Mesenchymal stem cell (in vitro differentiated cells and primary cell): Measurements from ENCODE around the gene RHOF.

Source experiments
- DNase-seq: peaks from one replicate; pipeline ENCODE4 v3.0.0-alpha.2; 2013
- H2AFZ ChIP-seq: one replicate; pipeline ENCODE4 v1.6.1; 2013; ENCODE audit warnings: low read depth, mild to moderate bottlenecking, control low read depth, inconsistent platforms, low read length, moderate library complexity
- H2AK5ac ChIP-seq: 2 replicates; pipeline ENCODE4 v1.6.1; 2013; ENCODE audit warnings: low read length, moderate library complexity, mild to moderate bottlenecking, inconsistent platforms; ENCODE audit not compliant: severe bottlenecking
- H2BK120ac ChIP-seq: one replicate; pipeline ENCODE4 v1.6.1; 2013; ENCODE audit warnings: low read depth, mild to moderate bottlenecking, inconsistent platforms, low read length, moderate library complexity
- H2BK12ac ChIP-seq, 2 experiments: one replicate each; pipeline ENCODE4 v1.6.1; 2013; ENCODE audit warnings: inconsistent platforms in 2 of 2, low read length in 2 of 2, mild to moderate bottlenecking in 2 of 2, moderate library complexity in 2 of 2, control low read depth in 1 of 2
- H2BK15ac ChIP-seq: one replicate; pipeline ENCODE4 v1.6.1; 2013; ENCODE audit warnings: mild to moderate bottlenecking, low read depth, inconsistent platforms; ENCODE audit not compliant: poor library complexity, severe bottlenecking
- H2BK5ac ChIP-seq: 2 replicates; pipeline ENCODE4 v1.6.1; 2013; ENCODE audit warnings: low read depth, mild to moderate bottlenecking, low read length, control low read depth, inconsistent platforms; ENCODE audit not compliant: poor library complexity, severe bottlenecking
- H3K14ac ChIP-seq, 2 experiments: one replicate each; pipeline ENCODE4 v1.6.1; 2013; ENCODE audit warnings: inconsistent platforms in 2 of 2, low read length in 2 of 2, control low read depth in 1 of 2, mild to moderate bottlenecking in 1 of 2, moderate library complexity in 1 of 2
- H3K18ac ChIP-seq, 2 experiments: one replicate each; pipeline ENCODE4 v1.6.1; 2013; ENCODE audit warnings: inconsistent platforms in 2 of 2, low read length in 2 of 2, control low read depth in 1 of 2, low read depth in 1 of 2, mild to moderate bottlenecking in 1 of 2
- H3K23ac ChIP-seq, 2 experiments: one replicate each; pipeline ENCODE4 v1.6.1; 2013; ENCODE audit warnings: inconsistent platforms in 2 of 2, low read length in 2 of 2, mild to moderate bottlenecking in 2 of 2, moderate library complexity in 2 of 2, control low read depth in 1 of 2
- H3K27ac ChIP-seq: 2 replicates; pipeline ENCODE4 v1.5.1; 2013; ENCODE audit warnings: mild to moderate bottlenecking, moderate library complexity, low read length, control low read depth, inconsistent platforms; ENCODE audit not compliant: poor library complexity, severe bottlenecking
- H3K27me3 ChIP-seq, 2 experiments: 2 replicates each; pipeline versions ENCODE4 v1.6.1 to v1.7.0; 2013; ENCODE audit warnings: low read length in 2 of 2, mild to moderate bottlenecking in 2 of 2, moderate library complexity in 2 of 2, control low read depth in 1 of 2, inconsistent platforms in 1 of 2; ENCODE audit not compliant: control insufficient read depth in 1 of 2, insufficient read depth in 1 of 2
- H3K36me3 ChIP-seq, 2 experiments: 2 replicates each; pipeline versions ENCODE4 v1.6.1 to v1.7.0; 2013; ENCODE audit warnings: low read length in 2 of 2, control low read depth in 1 of 2, inconsistent platforms in 1 of 2, low read depth in 1 of 2, mild to moderate bottlenecking in 1 of 2; ENCODE audit not compliant: insufficient read depth in 2 of 2, control insufficient read depth in 1 of 2
- H3K4ac ChIP-seq, 2 experiments: one replicate each; pipeline ENCODE4 v1.6.1; 2013; ENCODE audit warnings: inconsistent platforms in 2 of 2, low read length in 2 of 2, mild to moderate bottlenecking in 2 of 2, moderate library complexity in 2 of 2, control low read depth in 1 of 2, low read depth in 1 of 2
- H3K4me1 ChIP-seq: 2 replicates; pipeline ENCODE4 v1.6.1; 2013; ENCODE audit warnings: low read depth, low read length, control low read depth; ENCODE audit not compliant: control insufficient read depth, insufficient read depth
- H3K4me2 ChIP-seq: 2 replicates; pipeline ENCODE4 v1.6.1; 2013; ENCODE audit warnings: low read length, mild to moderate bottlenecking, inconsistent platforms; ENCODE audit not compliant: poor library complexity, severe bottlenecking
- H3K4me3 ChIP-seq, 2 experiments: 2 replicates each; pipeline versions ENCODE4 v1.5.1 to v1.7.0; 2013; ENCODE audit warnings: low read length in 2 of 2, mild to moderate bottlenecking in 2 of 2, control low read depth in 1 of 2, low read depth in 1 of 2; ENCODE audit not compliant: insufficient read depth in 1 of 2
- H3K79me1 ChIP-seq: replicated peaks from 2 replicates; pipeline ENCODE4 v1.6.1; 2013; ENCODE audit warnings: mild to moderate bottlenecking, control low read depth, low read length, inconsistent platforms; ENCODE audit not compliant: poor library complexity, severe bottlenecking
- H3K9ac ChIP-seq: 2 replicates; pipeline ENCODE4 v1.7.0; 2013; ENCODE audit warnings: mild to moderate bottlenecking, low read length, moderate library complexity
- H3K9me3 ChIP-seq: 2 replicates; pipeline ENCODE4 v1.7.0; 2013; ENCODE audit warnings: mild to moderate bottlenecking, low read length; ENCODE audit not compliant: control insufficient read depth
- H4K8ac ChIP-seq: one replicate; pipeline ENCODE4 v1.6.1; 2013; ENCODE audit warnings: inconsistent platforms, mild to moderate bottlenecking, low read length, moderate library complexity
- H4K91ac ChIP-seq: one replicate; pipeline ENCODE4 v1.6.1; 2013; ENCODE audit warnings: mild to moderate bottlenecking, low read length, inconsistent platforms
- WGBS: methylation state at CpG from one replicate; pipeline ENCODE4 v1.1.7; 2013; ENCODE audit warnings: mixed read lengths; 5-methylcytosine and 5-hydroxymethylcytosine counted together

Gene RHOF

DNA sequence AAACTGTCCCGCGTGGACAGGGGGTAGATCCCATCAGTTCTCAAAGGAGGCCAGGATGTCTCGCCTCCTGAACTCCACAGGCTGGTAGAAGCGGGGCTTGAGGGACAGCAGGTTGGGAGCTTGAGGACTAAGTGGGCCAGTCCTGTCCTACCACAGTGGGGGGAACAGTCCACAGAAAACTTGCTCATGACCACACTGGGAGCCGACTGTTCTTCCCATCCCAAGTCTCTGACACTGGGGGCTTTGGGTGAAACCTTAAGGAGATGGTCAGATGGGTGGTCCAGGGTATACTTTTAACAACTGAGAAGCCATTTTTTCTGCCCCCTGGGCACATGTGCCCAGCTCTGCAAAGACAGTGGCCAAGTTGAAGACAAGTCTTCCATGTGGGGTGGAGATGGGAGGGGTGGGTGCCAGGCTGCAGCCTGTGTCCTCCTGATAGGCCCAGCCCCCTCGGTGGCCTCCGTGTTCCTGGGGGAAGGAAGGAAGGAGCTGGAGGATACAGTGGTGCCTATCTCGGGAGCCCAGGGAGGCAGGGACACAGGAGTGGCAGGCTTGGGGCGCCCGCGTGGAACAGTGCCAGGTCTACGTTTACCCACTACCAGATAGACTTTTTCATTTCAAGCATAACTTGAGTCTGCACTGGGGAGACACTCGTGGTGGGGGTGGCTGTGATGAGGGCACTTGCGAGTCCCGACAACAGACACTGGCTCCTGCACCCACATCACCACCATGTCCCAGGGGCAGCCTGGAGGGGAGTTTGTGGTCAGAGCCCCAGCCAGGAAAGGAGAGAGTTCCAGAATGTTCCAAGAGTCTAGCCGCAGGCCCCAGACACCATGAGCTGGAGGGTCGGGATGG, 14.7 kb downstream of the RHOF start:
- no peak overlapping the region for H2BK5ac ChIP-seq
- no peak overlapping the region for H3K14ac ChIP-seq
- H2AFZ ChIP-seq, result no peak overlapping the region
- peaks cover 11% of the 10 kb centered on the region for H3K79me1 ChIP-seq
- no peak overlapping the region for H3K4me3 ChIP-seq
- H2AK5ac ChIP-seq, result no peak overlapping the region
- peaks cover 3 to 44% of the 10 kb centered on the region in 2 experiments for H3K36me3 ChIP-seq
- no peak overlapping the region for H4K8ac ChIP-seq
- 95% methylated on average over 10 of the region's 17 CpGs for WGBS
- no peak overlapping the region for H3K23ac ChIP-seq
- peaks cover 43% of the 10 kb centered on the region for H3K4me1 ChIP-seq
- H2BK120ac ChIP-seq, result no peak overlapping the region
- H3K4ac ChIP-seq, result no peak overlapping the region
- no peaks in the 10 kb centered on the region for H3K27me3 ChIP-seq
- DNase-seq, result no peak
- no peak overlapping the region for H2BK12ac ChIP-seq
- H3K4me2 ChIP-seq, result no peak overlapping the region
- H3K27ac ChIP-seq, result no peak overlapping the region
- no peak overlapping the region for H3K9ac ChIP-seq
- H3K18ac ChIP-seq, result no peak overlapping the region
- no peak overlapping the region for H4K91ac ChIP-seq
- H3K9me3 ChIP-seq, result no peaks in the 10 kb centered on the region
- H2BK15ac ChIP-seq, result no peak overlapping the region

DNA sequence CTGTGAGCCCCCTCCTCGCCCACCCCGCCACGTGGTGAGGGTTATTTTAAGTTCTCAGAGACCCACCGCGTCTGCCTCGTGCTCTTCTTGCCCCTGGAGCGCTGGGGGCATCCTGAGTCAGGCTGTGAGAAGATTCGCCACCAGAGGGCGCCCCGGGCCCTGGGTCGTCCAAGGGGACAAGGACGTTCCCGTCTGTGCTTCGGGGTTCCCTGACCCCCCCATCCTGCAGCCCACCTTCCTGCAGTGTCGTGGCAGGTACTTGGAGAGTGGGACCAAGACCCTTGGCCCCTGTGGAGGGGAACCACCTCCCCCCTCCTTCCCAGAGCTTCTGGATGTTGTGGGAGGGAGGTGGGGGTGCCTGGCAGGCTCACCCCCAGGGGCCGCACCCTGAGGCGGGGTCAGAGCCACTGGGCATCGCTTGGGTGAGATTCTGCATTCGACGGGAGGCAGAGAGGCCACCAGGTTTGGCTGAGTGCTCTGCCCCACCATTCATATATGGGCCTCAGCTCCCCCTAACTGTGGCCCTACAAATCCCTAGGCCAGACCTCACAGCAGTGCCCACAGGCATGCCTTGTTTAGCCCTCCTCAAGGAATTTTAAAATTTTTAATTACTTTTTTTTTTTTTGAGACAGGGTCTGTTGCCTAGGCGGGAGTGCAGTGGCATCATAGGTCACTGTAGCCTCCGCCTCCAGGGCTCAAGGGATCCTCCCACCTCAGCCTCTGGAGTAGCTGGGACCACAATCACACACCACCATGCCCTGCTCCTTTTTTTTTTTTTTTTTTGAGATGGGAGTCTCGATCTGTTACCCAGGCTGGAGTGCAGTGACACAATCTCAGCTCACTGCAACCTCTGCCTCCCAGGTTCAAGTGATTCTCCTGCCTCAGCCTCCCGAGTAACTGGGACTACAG, 17.0 kb downstream of the RHOF start:
- Histone ChIP-seq H3K27ac (no peak overlapping the region), H3K23ac (no peak overlapping the region), H3K4me3 (no peak overlapping the region), H3K27me3 (no peaks in the 10 kb centered on the region), H2AK5ac (peak overlapping the region; percentile 24), H3K79me1 (peaks cover 8% of the 10 kb centered on the region), H3K9me3 (no peaks in the 10 kb centered on the region), H2BK120ac (no peak overlapping the region), H4K8ac (peak overlapping the region; percentile 66), H4K91ac (peak overlapping the region; percentile 7), H3K9ac (no peak overlapping the region), H3K4ac (no peak overlapping the region), H3K4me2 (no peak overlapping the region), H2AFZ (no peak overlapping the region), H3K18ac (no peak overlapping the region), H2BK5ac (no peak overlapping the region), H3K14ac (no peak overlapping the region), H2BK15ac (no peak overlapping the region), H2BK12ac (peak overlapping the region in 1 of 2 experiments; percentile 54), H3K4me1 (peaks cover 39% of the 10 kb centered on the region), H3K36me3 (peaks cover 3 to 44% of the 10 kb centered on the region in 2 experiments)
- WGBS, result 37% methylated on average over 20 of the region's 24 CpGs
- DNase-seq, result peak; percentile 65

DNA sequence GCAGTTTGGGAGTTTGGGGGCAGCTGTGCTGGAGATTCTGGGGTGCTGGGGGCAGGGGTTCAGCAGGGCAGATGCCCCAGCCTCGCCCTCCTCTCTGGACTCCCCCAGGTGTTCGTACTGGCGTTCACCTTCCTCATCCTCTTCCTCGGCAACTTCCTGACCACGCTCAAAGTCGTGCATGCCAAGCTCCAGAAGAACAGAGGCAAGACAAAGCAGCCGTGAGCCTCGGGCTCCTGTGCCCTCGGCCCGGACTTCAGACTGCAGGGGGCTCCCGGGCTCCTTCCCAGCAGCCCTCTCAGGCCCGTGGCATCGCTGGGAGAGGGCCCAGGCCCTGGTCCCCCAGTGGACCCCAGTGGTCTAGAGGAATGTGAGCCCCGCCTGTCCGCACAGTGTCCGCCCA, 18.0 kb downstream of the RHOF start:
- Histone ChIP-seq H3K9ac (no peak overlapping the region), H3K36me3 (peaks cover 3 to 41% of the 10 kb centered on the region in 2 experiments), H3K18ac (no peak overlapping the region), H2BK5ac (peak overlapping the region; percentile 68), H3K23ac (no peak overlapping the region), H3K9me3 (no peaks in the 10 kb centered on the region), H3K79me1 (peaks cover 3% of the 10 kb centered on the region), H3K4ac (no peak overlapping the region), H2AK5ac (peak overlapping the region; percentile 97), H4K91ac (no peak overlapping the region), H2AFZ (no peak overlapping the region), H2BK15ac (no peak overlapping the region), H3K4me1 (peaks cover 41% of the 10 kb centered on the region), H3K14ac (no peak overlapping the region), H3K4me2 (no peak overlapping the region), H4K8ac (no peak overlapping the region), H3K4me3 (no peak overlapping the region), H3K27me3 (no peaks in the 10 kb centered on the region), H2BK120ac (no peak overlapping the region), H2BK12ac (no peak overlapping the region), H3K27ac (peak overlapping the region; percentile 63)
- 87% methylated on average over 16 of the region's 16 CpGs for WGBS
- no peak for DNase-seq

DNA sequence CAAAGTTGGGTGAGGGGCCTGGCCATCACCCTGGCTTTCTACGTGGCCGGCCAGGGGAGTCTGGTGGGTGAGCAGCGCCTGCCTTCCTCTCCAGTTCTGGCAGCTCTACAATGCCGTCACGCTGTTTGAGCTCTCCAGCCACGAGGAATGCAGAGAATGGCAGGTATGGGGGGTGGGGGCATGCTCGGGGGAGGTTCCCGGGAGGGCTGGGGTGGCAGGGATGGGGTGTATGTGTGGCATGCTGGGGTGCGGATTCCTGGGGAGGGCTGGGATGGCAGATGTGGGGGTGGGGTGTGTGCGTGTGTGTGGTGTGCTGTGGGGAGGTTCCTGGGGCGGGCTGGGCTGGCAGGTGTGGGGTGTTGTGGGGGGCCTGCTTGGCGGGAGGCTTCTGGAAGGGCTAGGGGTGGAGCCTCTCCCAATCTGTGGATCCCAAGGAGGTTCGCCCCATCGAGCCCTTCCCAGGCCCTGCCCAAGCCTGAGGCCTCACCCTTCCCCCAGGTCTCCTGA, 18.5 kb downstream of the RHOF start:
- 83% methylated on average over 10 of the region's 14 CpGs for WGBS

More for the DNA sequence above, 18.5 kb downstream of the RHOF start:
- Histone ChIP-seq H2AK5ac (peak overlapping the region; percentile 97), H3K9me3 (no peaks in the 10 kb centered on the region), H3K4me3 (no peak overlapping the region), H4K91ac (no peak overlapping the region), H3K4me1 (peaks cover 44% of the 10 kb centered on the region), H2BK5ac (peak overlapping the region; percentile 68), H3K36me3 (peaks cover 0 to 40% of the 10 kb centered on the region in 2 experiments), H2BK120ac (no peak overlapping the region), H3K4me2 (peak overlapping the region; percentile 24), H3K18ac (no peak overlapping the region), H3K79me1 (peaks cover 3% of the 10 kb centered on the region), H4K8ac (no peak overlapping the region), H3K27me3 (no peaks in the 10 kb centered on the region), H3K23ac (no peak overlapping the region), H2BK12ac (no peak overlapping the region), H3K27ac (peak overlapping the region; percentile 82), H3K14ac (no peak overlapping the region), H2AFZ (no peak overlapping the region), H3K4ac (no peak overlapping the region), H2BK15ac (no peak overlapping the region), H3K9ac (no peak overlapping the region)
- no peak for DNase-seq
